Smooth muscle cell of the brain vasculature (primary cell): ENCODE data around the gene DAP.
"Not testable (repeated sequence)": the region's sequence is repeated elsewhere in the genome, so short reads cannot be mapped to it uniquely, and the experiment has no call there.

Source experiments
- DNase-seq: peaks from one replicate; pipeline ENCODE4 v3.0.0-alpha.2; 2012; ENCODE audit warnings: low read depth, low spot score

The DAP gene

DNA sequence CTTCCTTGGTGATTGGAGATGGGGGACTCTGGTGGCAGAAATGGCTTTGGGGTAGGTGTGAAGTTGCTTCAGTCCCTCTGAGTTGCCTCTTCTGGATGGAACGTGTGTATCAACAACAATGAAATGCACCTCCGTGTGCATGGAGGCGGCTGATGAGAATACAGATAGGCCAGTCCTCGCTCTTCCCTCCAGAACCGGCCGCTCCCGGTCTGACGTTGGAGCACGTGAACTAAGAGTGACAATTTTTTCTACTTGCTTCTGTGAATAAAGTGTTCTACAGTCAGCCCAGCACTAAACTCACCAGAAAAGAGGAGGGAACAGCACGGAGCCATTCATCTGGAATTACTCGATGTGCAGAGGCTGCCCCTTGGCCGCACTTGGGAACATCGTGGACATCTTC lies 106.5 kb downstream of the DAP start:
- no peak for DNase-seq

DNA sequence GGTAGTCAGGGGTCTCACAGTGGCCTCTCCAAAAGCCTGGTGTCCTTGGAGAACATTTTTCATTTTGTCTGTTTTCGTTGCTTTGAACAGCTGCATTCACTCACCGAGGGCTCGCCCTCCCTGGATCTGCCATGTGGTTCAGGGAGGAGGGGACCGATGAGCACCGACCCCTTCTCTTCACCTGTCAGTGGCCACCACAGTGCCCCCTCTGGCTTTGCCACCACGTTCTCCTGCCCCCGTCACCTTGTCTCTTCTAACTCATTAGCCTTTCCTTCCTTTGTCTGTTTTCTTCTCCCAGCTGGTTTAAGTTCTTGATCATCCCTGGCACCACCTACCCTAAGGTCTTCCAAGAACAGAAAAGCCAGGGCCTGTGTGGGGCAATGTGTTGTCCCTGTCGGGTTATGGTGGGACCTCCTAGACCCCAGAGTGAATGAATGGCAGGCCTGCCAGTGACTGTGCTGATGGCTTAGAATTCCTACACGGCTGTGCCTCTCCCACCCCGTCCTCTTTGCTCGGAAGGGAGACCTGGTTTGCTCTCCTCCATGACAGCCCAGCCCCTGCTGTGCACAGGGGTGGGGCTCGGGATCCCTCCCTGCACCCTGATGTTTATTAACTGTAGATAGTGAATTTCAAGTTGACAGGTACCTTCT lies 107.2 kb downstream of the DAP start:
- DNase-seq: no peak

- DNase-seq: no peak
Observed at GRCh38 chr5:10653043-10653442, 108.0 kb downstream of the DAP start.

DNA sequence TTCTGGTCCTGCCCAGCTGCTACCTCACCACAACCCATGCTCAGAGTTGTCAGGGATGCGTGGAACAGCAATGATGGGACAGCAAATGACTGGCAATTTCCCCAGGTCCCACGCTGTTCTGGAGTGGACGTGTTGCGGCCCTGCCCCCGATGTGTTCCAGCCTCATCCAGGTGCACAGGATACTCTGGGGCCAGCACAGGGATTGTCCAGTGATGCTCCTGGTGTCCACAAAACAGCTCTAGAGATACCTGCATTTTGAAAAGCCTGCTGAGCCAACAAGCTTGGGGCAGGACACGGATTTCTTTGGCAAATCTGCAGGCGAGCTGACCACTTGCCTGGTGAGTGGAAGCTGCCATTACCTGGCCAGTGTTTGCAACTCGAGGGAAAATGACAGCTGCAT lies 108.4 kb downstream of the DAP start:
- DNase-seq: no peak

- no peak for DNase-seq
Observed at GRCh38 chr5:10652151-10652550, 108.9 kb downstream of the DAP start.

GRCh38 chr5:10649666-10650380 lies 111.2 kb downstream of the DAP start:
- no peak for DNase-seq

- DNase-seq: no peak
Observed at GRCh38 chr5:10648806-10649665, 112.0 kb downstream of the DAP start.

DNA sequence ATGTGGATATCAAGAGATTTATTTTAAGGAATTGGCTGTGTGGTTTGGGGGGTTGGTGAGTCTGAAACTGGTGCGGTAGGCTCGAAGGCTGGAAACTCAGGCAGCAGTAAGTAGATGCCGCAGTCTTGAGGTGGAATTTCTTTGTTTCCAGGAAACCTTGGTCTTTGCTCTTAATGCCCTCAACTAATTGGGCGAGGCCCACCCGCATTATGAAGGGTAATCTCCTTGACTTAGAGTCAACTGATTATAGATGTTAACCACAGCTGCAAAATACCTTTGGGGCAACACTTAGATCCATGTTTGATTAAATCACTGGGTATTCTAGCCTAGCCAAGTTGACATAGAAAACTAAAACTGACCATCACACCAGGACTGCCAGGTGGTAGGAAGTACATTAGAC lies 113.4 kb downstream of the DAP start:
- DNase-seq: no peak

- no peak for DNase-seq
Observed at GRCh38 chr5:10645671-10646070, 115.4 kb downstream of the DAP start.

DNA sequence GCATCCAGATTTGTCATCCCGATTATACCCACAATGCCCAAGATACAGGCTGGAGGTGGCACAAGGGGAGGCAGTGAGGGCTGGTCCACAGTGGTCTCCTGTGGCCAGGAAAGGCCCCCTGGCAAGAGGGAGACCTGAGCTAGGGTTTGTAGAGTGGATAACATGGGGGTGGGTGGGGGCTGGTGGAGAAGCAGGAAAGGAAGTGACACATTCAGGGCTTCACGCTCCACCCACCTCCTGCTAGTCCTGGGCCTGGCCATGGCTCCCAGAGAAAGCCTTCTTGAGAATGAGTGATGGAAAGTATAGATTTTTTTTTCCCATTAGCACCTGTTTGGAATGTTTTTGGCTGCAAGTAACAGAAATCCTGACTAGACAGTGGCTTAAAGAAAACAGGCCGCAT lies 115.9 kb downstream of the DAP start:
- no peak for DNase-seq

DNA sequence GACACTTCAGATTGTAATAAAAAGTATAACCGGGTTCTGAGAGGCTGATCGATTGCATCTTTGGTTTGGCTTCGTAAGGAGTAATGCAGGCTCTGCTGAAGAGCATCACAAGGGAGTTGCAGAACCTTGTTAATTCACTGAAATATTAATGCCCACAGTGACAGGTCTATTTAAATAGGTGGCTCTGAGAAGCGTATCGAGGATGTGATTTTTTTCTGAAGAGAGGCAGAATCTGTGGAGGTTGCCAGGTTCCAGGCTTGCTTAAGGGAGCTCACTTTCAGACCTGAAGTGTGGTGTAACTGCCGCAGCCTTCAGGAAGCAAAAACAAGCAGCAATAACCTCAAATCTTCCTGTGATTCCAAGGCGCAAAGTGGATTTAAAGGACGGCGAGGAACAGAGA lies 116.8 kb downstream of the DAP start:
- no peak for DNase-seq

GRCh38 chr5:10642367-10642766 lies 118.7 kb downstream of the DAP start:
- DNase-seq: no peak

DNA sequence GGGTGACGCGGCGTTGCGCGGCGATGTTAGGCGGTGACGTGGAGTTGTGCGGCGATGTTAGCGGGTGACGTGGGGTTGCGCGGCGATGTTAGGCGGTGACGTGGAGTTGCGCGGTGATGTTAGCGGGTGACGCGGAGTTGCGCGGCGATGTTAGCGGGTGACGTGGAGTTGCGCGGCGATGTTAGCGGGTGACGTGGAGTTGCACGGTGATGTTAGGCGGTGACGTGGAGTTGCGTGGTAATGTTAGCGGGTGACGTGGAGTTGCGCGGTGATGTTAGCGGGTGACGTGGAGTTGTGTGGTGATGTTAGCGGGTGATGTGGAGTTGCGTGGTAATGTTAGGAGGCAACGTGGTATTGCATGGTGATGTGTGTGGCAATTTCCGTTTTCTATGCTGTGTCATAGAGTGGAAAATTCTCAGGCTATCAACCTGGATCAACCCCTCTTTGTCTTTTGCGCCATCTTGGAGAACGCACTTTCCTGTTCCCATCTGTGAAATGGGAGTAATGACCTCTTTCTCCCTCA lies 121.1 kb downstream of the DAP start:
- DNase-seq: no peak

DNA sequence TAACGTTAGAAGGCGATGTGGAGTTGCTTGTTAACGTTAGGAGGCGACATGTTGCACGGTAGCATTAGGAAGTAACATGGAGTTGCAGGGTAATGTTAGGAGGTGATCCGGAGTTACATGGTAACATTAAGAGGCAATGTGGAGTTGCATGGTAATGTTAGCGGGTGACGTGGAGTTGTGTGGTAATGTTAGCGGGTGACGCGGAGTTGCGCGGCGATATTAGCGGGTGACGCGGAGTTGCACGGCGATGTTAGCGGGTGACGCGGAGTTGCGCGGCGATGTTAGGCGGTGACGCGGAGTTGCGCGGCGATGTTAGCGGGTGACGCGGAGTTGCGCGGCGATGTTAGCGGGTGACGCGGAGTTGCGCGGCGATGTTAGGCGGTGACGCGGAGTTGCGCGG lies 122.3 kb downstream of the DAP start:
- not testable (repeated sequence) for DNase-seq

DNA sequence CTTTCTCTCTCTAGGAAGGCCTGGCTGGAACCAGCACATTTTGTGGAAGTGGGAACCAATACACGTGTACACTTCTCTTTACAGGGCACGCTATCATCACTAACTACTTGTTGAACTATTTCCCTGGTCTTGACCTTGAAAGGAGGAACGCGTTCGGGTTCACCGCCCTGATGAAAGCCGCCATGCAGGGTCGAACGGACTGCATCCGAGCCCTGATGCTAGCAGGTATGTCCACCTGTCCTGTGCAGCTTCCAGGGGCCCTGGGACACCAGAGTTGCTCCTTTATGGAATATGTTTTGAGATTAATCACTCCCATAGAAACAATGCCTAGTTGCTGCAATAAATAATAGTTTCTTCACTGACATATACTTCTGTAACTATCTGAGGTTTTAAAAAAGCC lies 123.1 kb downstream of the DAP start:
- no peak for DNase-seq

DNA sequence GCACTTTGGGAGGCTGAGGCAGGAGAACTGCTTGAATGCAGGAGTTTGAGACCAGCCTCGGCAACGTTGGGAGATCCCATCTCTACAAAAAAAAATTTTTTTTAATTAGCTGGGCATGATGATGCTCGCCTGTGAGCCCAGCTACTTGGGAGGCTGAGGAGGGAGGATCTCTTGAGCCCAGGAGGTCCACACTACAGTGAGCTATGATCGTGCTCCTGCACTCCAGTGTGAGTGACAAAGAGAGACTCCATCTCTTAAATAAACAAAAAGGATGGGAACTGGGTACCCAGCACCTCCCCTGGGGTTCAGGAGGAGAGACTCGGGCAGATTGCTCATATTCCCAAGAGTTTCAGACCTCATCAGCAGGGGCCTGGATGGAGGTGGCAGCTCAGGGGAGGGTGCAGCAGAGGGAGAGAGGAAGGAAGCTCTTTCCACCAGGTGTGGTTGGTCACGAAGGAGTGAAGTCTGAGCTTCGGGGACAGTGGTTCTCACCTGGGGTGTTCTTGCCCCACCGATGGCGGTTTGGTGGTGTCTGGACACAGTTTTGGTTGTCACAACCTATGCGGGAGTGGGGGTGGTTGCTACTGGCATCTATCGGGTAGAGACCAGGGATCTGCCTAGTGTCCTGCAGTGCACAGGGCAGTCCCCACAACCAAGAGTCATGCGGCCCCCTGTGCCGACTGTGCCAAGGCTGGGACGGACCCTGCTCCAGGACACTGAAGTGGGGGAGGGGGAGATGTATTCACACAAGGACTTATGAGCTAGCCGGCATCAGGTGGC lies 124.5 kb downstream of the DAP start:
- DNase-seq: no peak

- DNase-seq: no peak
Observed at GRCh38 chr5:10635867-10636350, 125.1 kb downstream of the DAP start.

GRCh38 chr5:10635257-10635866 lies 125.7 kb downstream of the DAP start:
- DNase-seq: no peak

DNA sequence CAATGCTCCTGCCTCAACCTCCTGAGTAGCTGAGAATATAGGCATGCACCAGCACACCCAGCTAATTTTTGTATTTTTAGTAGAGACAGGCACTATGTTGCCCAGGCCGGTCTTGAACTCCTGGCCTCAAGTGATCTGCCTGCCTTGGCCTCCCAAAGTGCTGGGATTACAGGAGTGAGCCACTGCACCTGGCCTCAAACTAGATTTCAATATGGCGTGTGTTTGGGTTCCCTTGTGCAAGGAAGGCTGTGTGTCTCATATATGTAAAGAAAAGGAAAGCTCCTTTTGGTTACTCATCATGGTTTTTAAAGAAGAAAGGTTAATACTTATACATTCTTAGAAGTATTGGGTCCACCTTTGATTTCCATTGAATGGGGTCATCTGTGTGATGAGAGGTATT lies 126.5 kb downstream of the DAP start:
- no peak for DNase-seq

GRCh38 chr5:10634050-10634449 lies 127.0 kb downstream of the DAP start:
- DNase-seq: no peak
